ENCODE measurements around the gene NLGN1.

- no peak for TF ChIP-seq ZC3H11A (IDR thresholded peaks at IDR 0.05)
- no peak for TF ChIP-seq ZFP36 (IDR thresholded peaks at IDR 0.05; ENCODE audit: borderline replicate concordance, partially characterized antibody)
- TF ChIP-seq, protein P1, sequence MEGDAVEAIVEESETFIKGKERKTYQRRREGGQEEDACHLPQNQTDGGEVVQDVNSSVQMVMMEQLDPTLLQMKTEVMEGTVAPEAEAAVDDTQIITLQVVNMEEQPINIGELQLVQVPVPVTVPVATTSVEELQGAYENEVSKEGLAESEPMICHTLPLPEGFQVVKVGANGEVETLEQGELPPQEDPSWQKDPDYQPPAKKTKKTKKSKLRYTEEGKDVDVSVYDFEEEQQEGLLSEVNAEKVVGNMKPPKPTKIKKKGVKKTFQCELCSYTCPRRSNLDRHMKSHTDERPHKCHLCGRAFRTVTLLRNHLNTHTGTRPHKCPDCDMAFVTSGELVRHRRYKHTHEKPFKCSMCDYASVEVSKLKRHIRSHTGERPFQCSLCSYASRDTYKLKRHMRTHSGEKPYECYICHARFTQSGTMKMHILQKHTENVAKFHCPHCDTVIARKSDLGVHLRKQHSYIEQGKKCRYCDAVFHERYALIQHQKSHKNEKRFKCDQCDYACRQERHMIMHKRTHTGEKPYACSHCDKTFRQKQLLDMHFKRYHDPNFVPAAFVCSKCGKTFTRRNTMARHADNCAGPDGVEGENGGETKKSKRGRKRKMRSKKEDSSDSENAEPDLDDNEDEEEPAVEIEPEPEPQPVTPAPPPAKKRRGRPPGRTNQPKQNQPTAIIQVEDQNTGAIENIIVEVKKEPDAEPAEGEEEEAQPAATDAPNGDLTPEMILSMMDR (IDR thresholded peaks at IDR 0.05): no peak
- no peak for TF ChIP-seq POLR2AphosphoS2 (conservative IDR thresholded peaks at IDR 0.05; ENCODE audit: low read length)
Measured at GRCh38 chr3:173663696-173664111, 266.2 kb downstream of the NLGN1 start.
